Astrocyte of the cerebellum (primary cell): ENCODE measurements around the gene HOXA5.

Source experiments
- DNase-seq: peaks from one replicate; pipeline ENCODE4 v3.0.0-alpha.2; 2011; ENCODE audit warnings: low read depth
- H3K4me3 ChIP-seq: 2 replicates; pipeline ENCODE4 v1.5.1; 2011; ENCODE audit warnings: mild to moderate bottlenecking, low read depth, low read length, moderate library complexity
- CTCF ChIP-seq: IDR thresholded peaks from 2 replicates; pipeline ENCODE4 v1.5.1; 2012; ENCODE audit warnings: low read length, low read depth, moderate library complexity, mild to moderate bottlenecking; ENCODE audit errors: missing control alignments
- in situ Hi-C: cut with HindIII; loops from 2 replicates; pipeline ENCODE4 v1.10.0; 2017; ENCODE audit warnings: low sequenced_read_pairs

The HOXA5 gene

GRCh38 chr7:27126596-27127327 lies 16.7 kb downstream of the HOXA5 start:
- DNase-seq: no peak
- in situ Hi-C loops: no loop called here
- no peak for TF ChIP-seq CTCF
- no peak overlapping the region for H3K4me3 ChIP-seq

- no peak overlapping the region for H3K4me3 ChIP-seq
- TF ChIP-seq CTCF: no peak
- in situ Hi-C loops: no loop called here
- DNase-seq: no peak
Observed at GRCh38 chr7:27125986-27126394, 17.5 kb downstream of the HOXA5 start.

GRCh38 chr7:27124902-27125689 lies 18.4 kb downstream of the HOXA5 start:
- in situ Hi-C loops: no loop called here
- H3K4me3 ChIP-seq: no peak overlapping the region
- TF ChIP-seq CTCF: no peak
- DNase-seq: no peak

- H3K4me3 ChIP-seq: peak overlapping the region; percentile 50
- no peak for TF ChIP-seq CTCF
- in situ Hi-C loops: no loop called here
- DNase-seq: peak; percentile 86
Observed at GRCh38 chr7:27124096-27124901, 19.2 kb downstream of the HOXA5 start.

- no peak for DNase-seq
- peak overlapping the region; percentile 50 for H3K4me3 ChIP-seq
- in situ Hi-C loops: no loop called here
- TF ChIP-seq CTCF: no peak
Observed at GRCh38 chr7:27123477-27124053, 19.9 kb downstream of the HOXA5 start.

- DNase-seq: no peak
- no peak for TF ChIP-seq CTCF
- in situ Hi-C loops: no loop called here
- H3K4me3 ChIP-seq: peak overlapping the region; percentile 50
Observed at GRCh38 chr7:27123007-27123476, 20.4 kb downstream of the HOXA5 start.
